RWPE2 (cell line): ENCODE measurements around the gene SPO11.

ENCODE experiments used
- ATAC-seq: fragments of 200-7000 bp; cut with Tn5 transposase; 3 replicates; pipeline ENCODE4 v1.9.1; 2021; ENCODE audit warnings: low read depth
- DNase-seq: peaks from one replicate; pipeline ENCODE4 v3.0.0-alpha.2; 2020; ENCODE audit warnings: low spot score
- H3K27ac ChIP-seq: fragments of 450-650 bp; 2 replicates; pipeline ENCODE4 v1.5.1; 2017; ENCODE audit warnings: mild to moderate bottlenecking; ENCODE audit not compliant: poor library complexity, severe bottlenecking
- H3K27me3 ChIP-seq: fragments of 250-450 bp; sonication (Bioruptor Pico); 2 replicates; pipeline ENCODE4 v1.5.1; 2021; ENCODE audit warnings: mild to moderate bottlenecking, moderate library complexity; ENCODE audit not compliant: insufficient read depth, poor library complexity, severe bottlenecking
- H3K36me3 ChIP-seq: fragments of 250-450 bp; sonication (Bioruptor Pico); 2 replicates; pipeline ENCODE4 v1.5.1; 2020; ENCODE audit warnings: low read depth, mild to moderate bottlenecking, moderate library complexity
- H3K4me1 ChIP-seq: fragments of 250-450 bp; sonication (Bioruptor Pico); 2 replicates; pipeline ENCODE4 v1.5.1; 2021; ENCODE audit warnings: mild to moderate bottlenecking, moderate library complexity; ENCODE audit not compliant: insufficient read depth, poor library complexity, severe bottlenecking
- H3K4me3 ChIP-seq: fragments of 250-450 bp; sonication (Bioruptor Pico); 2 replicates; pipeline ENCODE4 v1.5.1; 2021; ENCODE audit warnings: mild to moderate bottlenecking, moderate library complexity; ENCODE audit not compliant: severe bottlenecking
- H3K9me3 ChIP-seq: fragments of 250-450 bp; sonication (Bioruptor Pico); 2 replicates; pipeline ENCODE4 v1.5.1; 2021; ENCODE audit warnings: mild to moderate bottlenecking, moderate library complexity; ENCODE audit not compliant: severe bottlenecking
- TF ChIP-seq, protein P1 (sequence below): fragments of 450-650 bp; IDR thresholded peaks from one replicate; pipeline ENCODE4 v1.5.1; 2017; ENCODE audit warnings: mild to moderate bottlenecking, moderate library complexity; ENCODE audit not compliant: poor library complexity, severe bottlenecking

The SPO11 gene

DNA sequence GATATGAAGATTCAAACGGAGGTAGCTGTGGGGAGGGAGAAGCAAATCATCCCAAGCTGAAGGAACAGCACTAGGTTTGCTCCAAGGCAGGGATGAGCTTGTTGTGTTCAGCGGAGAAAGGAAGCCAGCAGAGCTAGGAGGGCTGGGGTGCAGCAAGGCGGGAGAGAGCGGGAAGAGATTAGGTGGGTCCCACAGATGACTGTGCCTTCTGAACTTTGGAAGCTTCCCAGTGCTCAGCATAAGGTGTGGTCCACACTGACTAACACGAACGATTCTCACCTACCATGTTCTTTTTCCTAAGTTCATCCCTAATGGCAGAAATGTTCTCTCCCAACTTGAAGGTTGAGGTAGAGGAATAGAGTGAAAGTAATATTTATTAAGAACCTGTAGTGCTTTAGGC is 22.7 kb downstream of the SPO11 start:
- TF ChIP-seq, protein P1, sequence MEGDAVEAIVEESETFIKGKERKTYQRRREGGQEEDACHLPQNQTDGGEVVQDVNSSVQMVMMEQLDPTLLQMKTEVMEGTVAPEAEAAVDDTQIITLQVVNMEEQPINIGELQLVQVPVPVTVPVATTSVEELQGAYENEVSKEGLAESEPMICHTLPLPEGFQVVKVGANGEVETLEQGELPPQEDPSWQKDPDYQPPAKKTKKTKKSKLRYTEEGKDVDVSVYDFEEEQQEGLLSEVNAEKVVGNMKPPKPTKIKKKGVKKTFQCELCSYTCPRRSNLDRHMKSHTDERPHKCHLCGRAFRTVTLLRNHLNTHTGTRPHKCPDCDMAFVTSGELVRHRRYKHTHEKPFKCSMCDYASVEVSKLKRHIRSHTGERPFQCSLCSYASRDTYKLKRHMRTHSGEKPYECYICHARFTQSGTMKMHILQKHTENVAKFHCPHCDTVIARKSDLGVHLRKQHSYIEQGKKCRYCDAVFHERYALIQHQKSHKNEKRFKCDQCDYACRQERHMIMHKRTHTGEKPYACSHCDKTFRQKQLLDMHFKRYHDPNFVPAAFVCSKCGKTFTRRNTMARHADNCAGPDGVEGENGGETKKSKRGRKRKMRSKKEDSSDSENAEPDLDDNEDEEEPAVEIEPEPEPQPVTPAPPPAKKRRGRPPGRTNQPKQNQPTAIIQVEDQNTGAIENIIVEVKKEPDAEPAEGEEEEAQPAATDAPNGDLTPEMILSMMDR, result no peak
- H3K4me1 ChIP-seq, result peaks cover 8% of the 10 kb centered on the region
- H3K36me3 ChIP-seq, result no peaks in the 10 kb centered on the region
- H3K27ac ChIP-seq, result no peak overlapping the region
- no peaks in the 10 kb centered on the region for H3K9me3 ChIP-seq
- H3K4me3 ChIP-seq, result peak overlapping the region; percentile 79
- H3K27me3 ChIP-seq, result no peaks in the 10 kb centered on the region
- DNase-seq (no peak), ATAC-seq (no peak)

DNA sequence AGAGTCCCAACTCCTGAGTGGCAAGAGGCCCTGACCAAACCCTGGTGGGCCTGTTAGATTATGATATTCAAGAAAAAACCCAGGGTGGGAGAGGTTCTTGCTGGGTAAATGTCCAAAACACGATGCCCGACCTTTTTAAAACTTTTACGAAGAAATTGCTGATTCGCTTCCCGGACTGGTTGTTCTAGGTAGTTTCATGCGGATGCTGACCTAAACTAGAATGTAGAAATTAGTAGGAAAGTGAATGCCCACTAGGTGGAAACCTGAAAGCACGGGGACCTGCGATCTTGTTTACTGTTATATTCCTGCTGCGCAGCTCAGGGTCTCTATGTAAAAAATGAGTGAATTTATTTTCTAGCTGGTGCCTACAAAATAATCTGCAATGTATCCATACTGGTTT is 23.7 kb downstream of the SPO11 start:
- H3K4me1 ChIP-seq, result peaks cover 8% of the 10 kb centered on the region
- H3K9me3 ChIP-seq, result no peaks in the 10 kb centered on the region
- no peak overlapping the region for H3K27ac ChIP-seq
- no peak overlapping the region for H3K4me3 ChIP-seq
- no peaks in the 10 kb centered on the region for H3K27me3 ChIP-seq
- no peaks in the 10 kb centered on the region for H3K36me3 ChIP-seq
- ATAC-seq (no peak), DNase-seq (no peak)
- TF ChIP-seq, protein P1, result peak; percentile 11

DNA sequence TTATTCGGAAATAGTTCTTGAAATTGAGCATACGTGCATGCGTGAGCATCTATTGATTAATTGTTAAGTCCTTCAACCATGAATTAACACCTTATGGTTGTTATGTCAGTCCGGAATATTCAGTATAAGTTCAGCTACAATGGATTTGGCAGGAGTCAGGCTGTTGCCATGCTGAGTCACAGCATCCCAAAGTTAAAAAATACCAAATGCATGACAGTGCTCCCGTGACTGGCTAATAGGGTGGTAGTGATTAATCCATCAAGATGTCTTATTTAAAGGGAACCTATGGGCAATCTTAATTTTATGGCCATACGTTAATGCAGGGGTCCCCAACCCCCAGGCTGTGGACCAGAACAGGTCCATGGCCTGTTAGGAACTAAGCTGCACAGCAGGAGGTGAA is 31.9 kb downstream of the SPO11 start:
- Histone ChIP-seq H3K4me1 (no peaks in the 10 kb centered on the region), H3K36me3 (peaks cover 49% of the 10 kb centered on the region), H3K27ac (no peak overlapping the region), H3K9me3 (no peaks in the 10 kb centered on the region), H3K27me3 (no peaks in the 10 kb centered on the region), H3K4me3 (no peak overlapping the region)
- TF ChIP-seq, protein P1, result no peak
- ATAC-seq (peak; percentile 96), DNase-seq (no peak)

DNA sequence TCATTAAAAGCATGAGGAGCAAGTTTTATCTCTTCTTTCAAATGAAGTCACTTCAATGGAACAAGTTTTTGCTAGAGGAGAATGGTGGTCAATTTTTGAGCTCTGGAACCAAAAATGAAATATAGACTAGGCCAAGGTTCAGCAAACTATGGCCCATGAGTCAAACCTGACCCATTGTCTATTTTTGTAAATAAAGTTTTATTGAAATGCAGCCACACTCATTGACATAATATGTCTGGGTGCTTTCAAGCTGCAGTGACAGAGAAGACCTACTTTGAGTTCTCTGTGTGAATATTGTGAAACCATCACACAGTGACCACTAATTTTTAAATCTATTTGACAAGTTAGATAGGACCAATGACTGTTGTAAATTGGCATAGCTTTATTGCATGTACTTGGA is 34.8 kb downstream of the SPO11 start:
- DNase-seq, result no peak
- no peak overlapping the region for H3K27ac ChIP-seq
- no peaks in the 10 kb centered on the region for H3K9me3 ChIP-seq
- H3K4me1 ChIP-seq, result no peaks in the 10 kb centered on the region
- ATAC-seq, result no peak
- TF ChIP-seq, protein P1, result no peak
- peaks cover 79% of the 10 kb centered on the region for H3K36me3 ChIP-seq
- no peaks in the 10 kb centered on the region for H3K27me3 ChIP-seq
- no peak overlapping the region for H3K4me3 ChIP-seq

DNA sequence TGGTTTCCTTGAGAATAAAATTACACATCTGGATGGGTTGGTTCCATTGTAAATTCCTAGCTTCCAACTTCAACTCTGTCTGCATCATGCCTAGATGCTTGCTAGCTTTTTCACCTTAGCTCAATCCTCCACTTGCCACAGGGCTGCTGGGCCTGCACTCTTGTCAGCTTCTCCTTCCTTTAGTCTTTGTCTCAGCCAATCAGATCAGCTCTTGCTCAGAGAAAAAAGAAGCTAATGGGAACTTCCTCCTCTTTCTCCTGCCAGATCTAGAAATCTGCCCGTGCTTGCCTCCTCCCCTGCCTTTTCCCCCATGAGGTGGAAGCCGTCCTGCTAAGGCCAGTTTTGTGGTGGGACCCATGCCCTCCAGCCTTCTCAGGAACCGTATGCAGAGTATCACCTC is 40.0 kb downstream of the SPO11 start:
- no peak overlapping the region for H3K27ac ChIP-seq
- H3K27me3 ChIP-seq, result no peaks in the 10 kb centered on the region
- DNase-seq (no peak), ATAC-seq (no peak)
- H3K4me1 ChIP-seq, result no peaks in the 10 kb centered on the region
- TF ChIP-seq, protein P1, result no peak
- peaks cover 100% of the 10 kb centered on the region for H3K36me3 ChIP-seq
- H3K9me3 ChIP-seq, result no peaks in the 10 kb centered on the region
- H3K4me3 ChIP-seq, result no peak overlapping the region
